SK-N-SH (cell line): ENCODE results near the gene RHOH. TPM values are rescaled to one million over a fixed set of nuclear protein-coding genes. Genes with fewer than 3 reads are reported as not detected.

Source experiments
- CTCF ChIA-PET: fragments of 300-600, 350-600 bp; formaldehyde crosslinking; extraction: SDS; loops from one replicate; lab custom pipeline; 2021; lab: Yijun Ruan, JAX
- POLR2A ChIA-PET: fragments of 350-600 bp; sonication (Branson Sonifier 250); formaldehyde crosslinking; extraction: SDS; loops from one replicate; lab custom pipeline; 2020; ENCODE audit warnings: antibody characterized with exemption, inconsistent platforms; lab: Yijun Ruan, JAX
- DNase-seq: peaks from one replicate; pipeline ENCODE4 v3.0.0; 2012
- H2AFZ ChIP-seq: fragments of 200-600 bp; sonication (generic); 2 replicates; pipeline ENCODE4 v1.8.1; 2016; ENCODE audit warnings: antibody characterized with exemption, mild to moderate bottlenecking, low read depth
- H3F3A ChIP-seq: fragments of 200-600 bp; sonication (generic); replicated peaks from 2 replicates; pipeline ENCODE3; 2016; ENCODE audit warnings: antibody characterized with exemption, mild to moderate bottlenecking; ENCODE audit not compliant: insufficient read depth
- H3K27ac ChIP-seq, 2 experiments: fragments of 200-500 bp in 1 of 2; fragments of 200-600 bp in 1 of 2; sonication (Bioruptor generic) in 1 of 2; sonication (generic), shearing (Covaris generic) in 1 of 2; 2 replicates each; pipeline versions ENCODE4 v1.5.1 to v1.6.1; 2014 to 2016; ENCODE audit warnings: low read depth in 2 of 2, inconsistent platforms in 1 of 2, low read length in 1 of 2, mild to moderate bottlenecking in 1 of 2, mixed read lengths in 1 of 2
- H3K27me3 ChIP-seq: fragments of 200-600 bp; sonication (generic), shearing (Covaris generic); 2 replicates; pipeline ENCODE4 v1.6.1; 2016; ENCODE audit warnings: mixed run types; ENCODE audit not compliant: insufficient read depth
- H3K36me3 ChIP-seq, 2 experiments: fragments of 200-500 bp in 1 of 2; fragments of 200-600 bp in 1 of 2; sonication (Bioruptor generic) in 1 of 2; sonication (generic) in 1 of 2; replicated peaks in 1 of 2; 2 replicates each; pipeline versions ENCODE3 to v1.5.1; 2014 to 2016; ENCODE audit warnings: low read length in 1 of 2, mild to moderate bottlenecking in 1 of 2; ENCODE audit not compliant: insufficient read depth in 2 of 2, control insufficient read depth in 1 of 2
- H3K4me1 ChIP-seq, 2 experiments: fragments of 200-500 bp in 1 of 2; fragments of 200-600 bp in 1 of 2; sonication (Bioruptor generic) in 1 of 2; sonication (generic), shearing (Covaris generic) in 1 of 2; 2 replicates each; pipeline versions ENCODE4 v1.5.1 to v1.6.1; 2014 to 2016; ENCODE audit warnings: low read depth in 1 of 2, low read length in 1 of 2, mixed run types in 1 of 2; ENCODE audit not compliant: insufficient read depth in 2 of 2, control insufficient read depth in 1 of 2
- H3K4me2 ChIP-seq: fragments of 200-600 bp; sonication (generic), shearing (Covaris generic); 2 replicates; pipeline ENCODE4 v1.6.1; 2017; ENCODE audit warnings: mixed run types
- H3K4me3 ChIP-seq, 2 experiments: fragments of 200-500 bp in 1 of 2; fragments of 200-600 bp in 1 of 2; sonication (Bioruptor generic) in 1 of 2; sonication (generic), shearing (Covaris generic) in 1 of 2; 2 replicates each; pipeline versions ENCODE4 v1.5.1 to v1.8.1; 2014 to 2016; ENCODE audit warnings: low read depth in 2 of 2, inconsistent platforms in 1 of 2, low read length in 1 of 2, mild to moderate bottlenecking in 1 of 2, mixed read lengths in 1 of 2, moderate library complexity in 1 of 2
- H3K79me2 ChIP-seq: fragments of 200-600 bp; sonication (generic); 2 replicates; pipeline ENCODE4 v1.8.1; 2017; ENCODE audit warnings: mild to moderate bottlenecking; ENCODE audit not compliant: insufficient read depth
- H3K9ac ChIP-seq: fragments of 200-600 bp; sonication (generic); 2 replicates; pipeline ENCODE4 v1.6.1; 2017; ENCODE audit warnings: mixed run types
- H3K9me2 ChIP-seq: fragments of 200-600 bp; sonication (generic); 2 replicates; pipeline ENCODE4 v1.6.1; 2017; ENCODE audit warnings: mixed run types
- H3K9me3 ChIP-seq: fragments of 200-600 bp; sonication (generic); 2 replicates; pipeline ENCODE4 v1.6.1; 2017; ENCODE audit warnings: mixed run types, mild to moderate bottlenecking, moderate library complexity
- H4K20me1 ChIP-seq: fragments of 200-600 bp; sonication (generic); 2 replicates; pipeline ENCODE4 v1.6.1; 2017; ENCODE audit warnings: mild to moderate bottlenecking, mixed run types; ENCODE audit not compliant: insufficient read depth
- CHD2 ChIP-seq: fragments of 150-350 bp; IDR thresholded peaks from 2 replicates; pipeline ENCODE4 v1.6.1; 2018; ENCODE audit warnings: low read length; ENCODE audit not compliant: partially characterized antibody
- EP300 ChIP-seq, 2 experiments: IDR thresholded peaks; 2 replicates each; pipeline versions ENCODE4 v1.4.0 to v1.6.1; 2012; ENCODE audit warnings: borderline replicate concordance in 1 of 2, low read depth in 1 of 2, low read length in 1 of 2
- GABPA ChIP-seq: IDR thresholded peaks from 2 replicates; pipeline ENCODE4 v1.4.0; 2012; ENCODE audit warnings: low read depth, mild to moderate bottlenecking
- JUND ChIP-seq: IDR thresholded peaks from 2 replicates; pipeline ENCODE4 v1.4.0; 2012
- RFX5 ChIP-seq: IDR thresholded peaks from 2 replicates; pipeline ENCODE4 v1.6.1; 2012; ENCODE audit warnings: mild to moderate bottlenecking, improper control_type of control experiment, low read length
- SMC3 ChIP-seq: IDR thresholded peaks from 2 replicates; pipeline ENCODE4 v1.6.1; 2012; ENCODE audit warnings: low read depth, low read length, improper control_type of control experiment
- TAF1 ChIP-seq: IDR thresholded peaks from 2 replicates; pipeline ENCODE4 v1.6.1; 2012; ENCODE audit warnings: low read depth, mild to moderate bottlenecking, low read length, moderate library complexity, borderline replicate concordance
- TCF12 ChIP-seq: IDR thresholded peaks from 2 replicates; pipeline ENCODE4 v1.4.0; 2012
- YY1 ChIP-seq: IDR thresholded peaks from 2 replicates; pipeline ENCODE4 v1.4.0; 2012; ENCODE audit warnings: low read depth, mild to moderate bottlenecking
- WGBS: methylation state at CpG from one replicate; pipeline ENCODE4 v1.1.6; 2017; ENCODE audit warnings: low lambda C conversion rate; 5-methylcytosine and 5-hydroxymethylcytosine counted together
- polyA plus RNA-seq, 3 experiments: library from polyadenylated mRNA; depleted of rRNA; stranded (reverse); fragments of >200 nt; gene quantifications; 2 replicates each; pipeline ENCODE4 v1.2.3, GENCODE V29; 2012
- TF ChIP-seq, protein P1 (sequence below): IDR thresholded peaks from 2 replicates; pipeline ENCODE4 v1.4.0; 2012; ENCODE audit warnings: low read depth, borderline replicate concordance
- TF ChIP-seq, protein P2 (sequence below): fragments of 200-600 bp; sonication (generic); IDR thresholded peaks from 2 replicates; pipeline ENCODE4 v1.6.1; 2017; ENCODE audit warnings: antibody characterized with exemption, mild to moderate bottlenecking, moderate library complexity
- TF ChIP-seq, protein P3 (sequence below): fragments of 150-350 bp; IDR thresholded peaks from 2 replicates; pipeline ENCODE4 v1.6.1; 2016; ENCODE audit warnings: mild to moderate bottlenecking, low read depth, low read length
- TF ChIP-seq, protein P4 (sequence below): IDR thresholded peaks from 2 replicates; pipeline ENCODE4 v1.4.0; 2012; ENCODE audit warnings: low read depth
- TF ChIP-seq, protein P5 (sequence below): IDR thresholded peaks from 2 replicates; pipeline ENCODE4 v1.6.1; 2012; ENCODE audit warnings: mild to moderate bottlenecking, low read depth, low read length, moderate library complexity
- TF ChIP-seq, protein P6 (sequence below): fragments of 150-350 bp; IDR thresholded peaks from 2 replicates; pipeline ENCODE4 v1.6.1; 2017; ENCODE audit warnings: antibody characterized with exemption, low read length, low read depth, borderline replicate concordance

RHOH gene
- polyA plus RNA-seq, 1 of the 3 experiments (the other 2 are of a cell fraction), result not detected

DNA sequence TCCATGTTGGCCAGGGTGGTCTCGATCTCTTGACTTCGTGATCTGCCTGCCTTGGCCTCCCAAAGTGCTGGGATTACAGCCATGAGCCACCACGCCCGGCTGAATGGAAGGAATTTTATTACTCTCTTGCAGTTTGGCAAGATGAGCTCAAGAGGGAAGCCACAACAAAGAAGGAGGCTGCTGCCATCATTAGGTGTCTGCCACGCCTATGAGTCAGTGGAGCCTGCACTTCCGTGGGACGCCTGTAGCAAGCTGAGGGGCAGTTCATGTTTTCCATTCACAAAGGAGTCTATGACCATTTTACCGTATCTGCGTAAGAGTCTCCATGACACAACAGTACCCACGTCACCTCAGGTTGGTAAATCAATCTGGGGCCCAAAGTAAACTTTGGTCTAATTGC lies 87.1 kb downstream of the RHOH start:
- H3K27ac ChIP-seq, result no peak overlapping the region
- no peak for DNase-seq
- H3K79me2 ChIP-seq, result no peaks in the 10 kb centered on the region
- H3K27me3 ChIP-seq, result no peaks in the 10 kb centered on the region
- no peaks in the 10 kb centered on the region for H3K36me3 ChIP-seq
- no peak overlapping the region for H3K9ac ChIP-seq
- no peak overlapping the region for H2AFZ ChIP-seq
- H3K9me2 ChIP-seq, result no peaks in the 10 kb centered on the region
- no peaks in the 10 kb centered on the region for H3F3A ChIP-seq
- TF ChIP-seq, protein P1, sequence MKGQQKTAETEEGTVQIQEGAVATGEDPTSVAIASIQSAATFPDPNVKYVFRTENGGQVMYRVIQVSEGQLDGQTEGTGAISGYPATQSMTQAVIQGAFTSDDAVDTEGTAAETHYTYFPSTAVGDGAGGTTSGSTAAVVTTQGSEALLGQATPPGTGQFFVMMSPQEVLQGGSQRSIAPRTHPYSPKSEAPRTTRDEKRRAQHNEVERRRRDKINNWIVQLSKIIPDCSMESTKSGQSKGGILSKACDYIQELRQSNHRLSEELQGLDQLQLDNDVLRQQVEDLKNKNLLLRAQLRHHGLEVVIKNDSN, result no peak
- no peak for TF ChIP-seq JUND
- TF ChIP-seq RFX5, result no peak
- TF ChIP-seq, protein P2, sequence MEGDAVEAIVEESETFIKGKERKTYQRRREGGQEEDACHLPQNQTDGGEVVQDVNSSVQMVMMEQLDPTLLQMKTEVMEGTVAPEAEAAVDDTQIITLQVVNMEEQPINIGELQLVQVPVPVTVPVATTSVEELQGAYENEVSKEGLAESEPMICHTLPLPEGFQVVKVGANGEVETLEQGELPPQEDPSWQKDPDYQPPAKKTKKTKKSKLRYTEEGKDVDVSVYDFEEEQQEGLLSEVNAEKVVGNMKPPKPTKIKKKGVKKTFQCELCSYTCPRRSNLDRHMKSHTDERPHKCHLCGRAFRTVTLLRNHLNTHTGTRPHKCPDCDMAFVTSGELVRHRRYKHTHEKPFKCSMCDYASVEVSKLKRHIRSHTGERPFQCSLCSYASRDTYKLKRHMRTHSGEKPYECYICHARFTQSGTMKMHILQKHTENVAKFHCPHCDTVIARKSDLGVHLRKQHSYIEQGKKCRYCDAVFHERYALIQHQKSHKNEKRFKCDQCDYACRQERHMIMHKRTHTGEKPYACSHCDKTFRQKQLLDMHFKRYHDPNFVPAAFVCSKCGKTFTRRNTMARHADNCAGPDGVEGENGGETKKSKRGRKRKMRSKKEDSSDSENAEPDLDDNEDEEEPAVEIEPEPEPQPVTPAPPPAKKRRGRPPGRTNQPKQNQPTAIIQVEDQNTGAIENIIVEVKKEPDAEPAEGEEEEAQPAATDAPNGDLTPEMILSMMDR, result no peak
- TF ChIP-seq TCF12, result no peak
- no peak for TF ChIP-seq YY1
- TF ChIP-seq TAF1, result no peak
- TF ChIP-seq, protein P3, sequence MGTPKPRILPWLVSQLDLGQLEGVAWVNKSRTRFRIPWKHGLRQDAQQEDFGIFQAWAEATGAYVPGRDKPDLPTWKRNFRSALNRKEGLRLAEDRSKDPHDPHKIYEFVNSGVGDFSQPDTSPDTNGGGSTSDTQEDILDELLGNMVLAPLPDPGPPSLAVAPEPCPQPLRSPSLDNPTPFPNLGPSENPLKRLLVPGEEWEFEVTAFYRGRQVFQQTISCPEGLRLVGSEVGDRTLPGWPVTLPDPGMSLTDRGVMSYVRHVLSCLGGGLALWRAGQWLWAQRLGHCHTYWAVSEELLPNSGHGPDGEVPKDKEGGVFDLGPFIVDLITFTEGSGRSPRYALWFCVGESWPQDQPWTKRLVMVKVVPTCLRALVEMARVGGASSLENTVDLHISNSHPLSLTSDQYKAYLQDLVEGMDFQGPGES, result no peak
- TF ChIP-seq, protein P4, sequence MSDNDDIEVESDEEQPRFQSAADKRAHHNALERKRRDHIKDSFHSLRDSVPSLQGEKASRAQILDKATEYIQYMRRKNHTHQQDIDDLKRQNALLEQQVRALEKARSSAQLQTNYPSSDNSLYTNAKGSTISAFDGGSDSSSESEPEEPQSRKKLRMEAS, result no peak
- WGBS, result 88% methylated on average over 10 of the region's 10 CpGs
- CTCF ChIA-PET, result no interaction called here
- POLR2A ChIA-PET, result no interaction called here
- no peak overlapping the region for H3K4me2 ChIP-seq
- H3K9me3 ChIP-seq, result no peaks in the 10 kb centered on the region
- H3K4me3 ChIP-seq, result no peak overlapping the region
- H3K4me1 ChIP-seq, result no peaks in the 10 kb centered on the region
- no peaks in the 10 kb centered on the region for H4K20me1 ChIP-seq

DNA sequence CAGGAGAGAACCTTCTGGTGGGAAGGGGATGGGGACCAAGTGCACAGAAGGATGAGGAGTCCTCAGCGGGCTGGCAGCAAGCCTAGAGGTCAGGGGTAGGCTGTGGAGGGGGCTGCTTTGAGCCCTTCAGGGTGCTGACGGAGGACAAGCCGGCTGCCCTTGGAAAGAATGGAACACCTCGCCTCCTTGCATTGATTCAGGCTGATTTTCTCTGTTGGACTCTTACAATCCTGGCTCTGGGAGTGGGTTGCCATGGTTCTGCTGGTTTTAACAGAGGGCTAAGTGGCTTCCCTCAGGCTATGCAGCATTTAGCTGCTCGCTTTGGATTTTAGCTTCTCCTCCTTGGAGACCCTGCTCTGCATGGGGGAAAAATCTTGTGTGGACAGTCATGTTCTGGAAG lies 88.9 kb downstream of the RHOH start:
- 84% methylated on average over 5 of the region's 5 CpGs for WGBS
- POLR2A ChIA-PET, result no interaction called here
- TF ChIP-seq, protein P5, sequence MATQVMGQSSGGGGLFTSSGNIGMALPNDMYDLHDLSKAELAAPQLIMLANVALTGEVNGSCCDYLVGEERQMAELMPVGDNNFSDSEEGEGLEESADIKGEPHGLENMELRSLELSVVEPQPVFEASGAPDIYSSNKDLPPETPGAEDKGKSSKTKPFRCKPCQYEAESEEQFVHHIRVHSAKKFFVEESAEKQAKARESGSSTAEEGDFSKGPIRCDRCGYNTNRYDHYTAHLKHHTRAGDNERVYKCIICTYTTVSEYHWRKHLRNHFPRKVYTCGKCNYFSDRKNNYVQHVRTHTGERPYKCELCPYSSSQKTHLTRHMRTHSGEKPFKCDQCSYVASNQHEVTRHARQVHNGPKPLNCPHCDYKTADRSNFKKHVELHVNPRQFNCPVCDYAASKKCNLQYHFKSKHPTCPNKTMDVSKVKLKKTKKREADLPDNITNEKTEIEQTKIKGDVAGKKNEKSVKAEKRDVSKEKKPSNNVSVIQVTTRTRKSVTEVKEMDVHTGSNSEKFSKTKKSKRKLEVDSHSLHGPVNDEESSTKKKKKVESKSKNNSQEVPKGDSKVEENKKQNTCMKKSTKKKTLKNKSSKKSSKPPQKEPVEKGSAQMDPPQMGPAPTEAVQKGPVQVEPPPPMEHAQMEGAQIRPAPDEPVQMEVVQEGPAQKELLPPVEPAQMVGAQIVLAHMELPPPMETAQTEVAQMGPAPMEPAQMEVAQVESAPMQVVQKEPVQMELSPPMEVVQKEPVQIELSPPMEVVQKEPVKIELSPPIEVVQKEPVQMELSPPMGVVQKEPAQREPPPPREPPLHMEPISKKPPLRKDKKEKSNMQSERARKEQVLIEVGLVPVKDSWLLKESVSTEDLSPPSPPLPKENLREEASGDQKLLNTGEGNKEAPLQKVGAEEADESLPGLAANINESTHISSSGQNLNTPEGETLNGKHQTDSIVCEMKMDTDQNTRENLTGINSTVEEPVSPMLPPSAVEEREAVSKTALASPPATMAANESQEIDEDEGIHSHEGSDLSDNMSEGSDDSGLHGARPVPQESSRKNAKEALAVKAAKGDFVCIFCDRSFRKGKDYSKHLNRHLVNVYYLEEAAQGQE, result no peak
- TF ChIP-seq EP300 (IDR thresholded peaks at IDR 0.05; ENCODE audit: borderline replicate concordance in 1 of 2, low read depth in 1 of 2, low read length in 1 of 2) (no peak), GABPA (no peak), CHD2 (no peak), SMC3 (no peak)
- TF ChIP-seq, protein P6, sequence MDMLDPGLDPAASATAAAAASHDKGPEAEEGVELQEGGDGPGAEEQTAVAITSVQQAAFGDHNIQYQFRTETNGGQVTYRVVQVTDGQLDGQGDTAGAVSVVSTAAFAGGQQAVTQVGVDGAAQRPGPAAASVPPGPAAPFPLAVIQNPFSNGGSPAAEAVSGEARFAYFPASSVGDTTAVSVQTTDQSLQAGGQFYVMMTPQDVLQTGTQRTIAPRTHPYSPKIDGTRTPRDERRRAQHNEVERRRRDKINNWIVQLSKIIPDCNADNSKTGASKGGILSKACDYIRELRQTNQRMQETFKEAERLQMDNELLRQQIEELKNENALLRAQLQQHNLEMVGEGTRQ, result no peak

More for the DNA sequence above, 88.9 kb downstream of the RHOH start:
- Histone ChIP-seq H3K79me2 (no peaks in the 10 kb centered on the region), H3K4me3 (no peak overlapping the region), H3F3A (no peaks in the 10 kb centered on the region), H3K36me3 (no peaks in the 10 kb centered on the region), H3K4me1 (no peaks in the 10 kb centered on the region), H3K9me2 (no peaks in the 10 kb centered on the region), H2AFZ (no peak overlapping the region), H4K20me1 (no peaks in the 10 kb centered on the region), H3K9ac (no peak overlapping the region), H3K27me3 (no peaks in the 10 kb centered on the region), H3K27ac (no peak overlapping the region), H3K9me3 (no peaks in the 10 kb centered on the region), H3K4me2 (no peak overlapping the region)
- no peak for DNase-seq
- CTCF ChIA-PET, result no interaction called here
